Mesenteric fat pad (tissue), 1 donor: ENCODE results near the gene NQO2. TPM values are rescaled to one million over a fixed set of nuclear protein-coding genes. Genes with fewer than 3 reads are reported as not detected.

ENCODE experiments used
- DNase-seq: peaks from one replicate; pipeline ENCODE4 v3.0.0-alpha.2; 2020; ENCODE audit warnings: low spot score
- long read RNA-seq: library from polyadenylated mRNA; unstranded; transcript quantifications from one replicate; pipeline ENCODE4 v2.0.0, GENCODE V29; 2020
- total RNA-seq: library from RNA; stranded (reverse); fragmentation: NEBNext Ultra II Directional; extraction: Animal tissue kit (Norgen Biotek cat#: 25700); gene quantifications from one replicate; pipeline ENCODE4 v1.2.1, GENCODE V29; 2021
- donor health status: DM: yes; HTN: yes; CAD: no.

The NQO2 gene, protein sequence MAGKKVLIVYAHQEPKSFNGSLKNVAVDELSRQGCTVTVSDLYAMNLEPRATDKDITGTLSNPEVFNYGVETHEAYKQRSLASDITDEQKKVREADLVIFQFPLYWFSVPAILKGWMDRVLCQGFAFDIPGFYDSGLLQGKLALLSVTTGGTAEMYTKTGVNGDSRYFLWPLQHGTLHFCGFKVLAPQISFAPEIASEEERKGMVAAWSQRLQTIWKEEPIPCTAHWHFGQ
- 54.4 TPM for total RNA-seq
- long read RNA-seq, full-length matches to known transcripts, result 49 of 77 reads
- long read RNA-seq, partial matches to known transcripts, result 0 of 77 reads
- long read RNA-seq, other reads (novel, unspliced or antisense), result 28 of 77 reads

- peak; percentile 97 for DNase-seq
These were observed at the start of gene NQO2 for GRCh38 chr6:2999618-3000557. NQO2 (plus strand) TSS chr6:2999894; CDS start chr6:3006553, 6,659 bp downstream.

DNA sequence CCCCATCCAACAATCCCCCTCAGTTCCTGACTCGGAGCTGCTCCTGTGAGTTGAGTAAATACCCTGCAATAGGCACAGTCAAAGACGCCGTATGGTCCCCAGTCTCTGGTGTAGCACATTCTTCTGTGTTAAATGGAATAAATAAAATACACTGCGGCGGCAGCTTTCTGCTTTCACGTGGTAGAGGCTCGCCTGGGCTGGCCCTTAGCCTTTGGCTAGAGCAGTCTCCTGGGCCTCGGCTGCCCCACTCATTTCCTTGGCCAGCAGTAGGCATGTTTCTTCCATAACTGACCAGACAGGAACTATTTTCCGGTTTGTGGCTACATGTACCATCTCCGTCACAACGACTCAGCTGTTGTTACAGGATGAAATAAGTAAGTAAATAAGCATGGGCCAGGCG, 49.0 kb upstream of the NQO2 start:
- no peak for DNase-seq

- DNase-seq, result no peak
These were observed 48.0 kb upstream of the NQO2 start for GRCh38 chr6:2951728-2952127.

DNA sequence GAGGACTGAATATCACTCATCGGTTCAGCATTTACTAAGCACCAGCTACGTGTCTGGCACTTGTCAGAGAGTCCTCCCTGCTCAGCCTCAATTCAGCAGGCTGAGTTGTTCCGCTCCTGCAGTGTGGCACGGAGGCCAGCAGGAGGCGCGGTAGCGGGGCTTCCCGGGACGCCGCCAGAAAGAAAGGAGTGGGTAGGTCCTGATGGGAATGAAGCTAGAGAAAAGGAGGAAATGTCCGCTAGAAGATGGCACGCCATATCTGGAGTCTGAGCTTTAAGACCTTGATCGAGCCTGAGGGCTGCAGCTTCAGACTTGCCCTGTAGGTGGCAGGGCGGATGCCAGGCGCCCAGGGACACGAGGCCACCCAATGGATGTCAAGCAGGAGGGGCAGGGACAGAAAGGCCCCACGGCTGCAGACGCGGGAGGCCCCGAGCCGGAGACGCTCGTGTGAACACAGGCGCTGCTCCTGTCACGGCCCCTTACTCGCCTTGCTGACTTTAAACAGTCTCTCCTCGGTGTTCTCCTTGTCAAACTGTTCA, 47.1 kb upstream of the NQO2 start:
- no peak for DNase-seq

GRCh38 chr6:2953098-2953497, 46.6 kb upstream of the NQO2 start:
- no peak for DNase-seq

GRCh38 chr6:2956930-2957685, 42.6 kb upstream of the NQO2 start:
- no peak for DNase-seq

DNA sequence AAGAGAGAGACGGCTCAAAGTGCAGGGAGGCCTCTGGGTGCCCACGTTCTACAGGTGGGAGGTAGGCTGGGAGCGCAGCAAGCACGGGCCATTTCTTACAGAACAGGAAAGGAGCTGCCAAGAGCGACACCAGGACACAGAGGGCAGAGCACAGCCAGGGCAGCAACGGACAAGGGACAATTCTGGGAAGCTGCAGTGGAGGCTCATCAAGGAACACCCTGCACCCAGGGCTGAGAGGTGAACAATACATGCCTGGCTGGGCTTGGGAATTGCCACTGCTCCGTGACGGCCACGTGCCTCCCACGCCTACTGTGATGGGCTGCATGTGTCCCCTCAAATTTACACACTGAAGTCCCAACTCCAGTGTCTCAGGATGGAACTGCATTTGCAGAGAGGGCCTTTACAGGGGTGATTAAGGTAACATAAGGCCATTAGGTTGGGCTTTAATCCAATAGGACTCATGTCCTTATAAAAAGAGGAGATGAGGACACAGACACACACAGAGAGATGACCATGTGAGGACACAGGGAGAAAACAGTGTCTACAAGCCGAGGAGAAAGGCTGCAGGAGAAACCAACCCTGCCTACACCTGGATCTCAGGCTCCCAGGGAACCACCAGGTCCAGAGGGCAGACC, 41.9 kb upstream of the NQO2 start:
- DNase-seq, result no peak

GRCh38 chr6:2958331-2958711, 41.4 kb upstream of the NQO2 start:
- no peak for DNase-seq

- no peak for DNase-seq
These were observed 40.9 kb upstream of the NQO2 start for GRCh38 chr6:2958776-2959175.

DNA sequence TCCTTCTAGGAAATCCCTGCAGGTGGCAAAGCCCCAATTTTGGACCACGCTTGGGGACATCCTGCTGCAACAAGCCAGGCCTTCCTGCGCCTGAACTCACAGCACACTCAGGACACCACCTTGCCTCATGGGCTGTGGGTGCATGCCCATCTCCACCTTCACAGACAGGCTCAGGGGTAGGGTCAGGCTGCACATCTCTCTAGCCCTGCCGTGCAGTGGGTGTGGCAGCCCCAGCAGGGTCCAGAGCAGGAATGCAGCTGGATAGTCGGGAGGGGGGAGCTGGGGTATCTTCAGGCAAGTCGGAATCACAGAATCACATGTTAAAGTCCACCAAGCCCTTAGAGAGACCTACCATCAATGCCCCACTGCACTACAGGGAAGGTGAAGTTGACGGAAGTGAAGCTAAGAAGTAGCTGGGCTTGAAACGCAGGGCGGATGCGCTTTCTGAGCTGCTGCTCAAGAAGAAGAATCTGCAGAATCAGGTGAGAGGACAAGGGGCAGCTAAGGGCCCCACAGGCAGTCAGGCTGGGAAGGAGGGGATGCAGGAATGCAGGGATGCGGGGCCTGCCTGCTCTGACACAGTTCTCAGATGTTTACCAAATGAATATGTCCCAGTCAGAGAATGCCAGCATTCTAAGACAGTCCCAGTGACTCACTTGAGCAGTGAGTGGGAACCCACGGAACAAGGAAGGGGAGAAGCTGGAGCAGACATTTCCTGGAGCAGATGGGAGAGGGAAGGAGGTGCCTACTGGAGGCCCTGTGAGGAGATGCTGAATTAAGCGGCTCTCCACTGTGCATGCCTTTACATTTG, 39.6 kb upstream of the NQO2 start:
- DNase-seq, result no peak

DNA sequence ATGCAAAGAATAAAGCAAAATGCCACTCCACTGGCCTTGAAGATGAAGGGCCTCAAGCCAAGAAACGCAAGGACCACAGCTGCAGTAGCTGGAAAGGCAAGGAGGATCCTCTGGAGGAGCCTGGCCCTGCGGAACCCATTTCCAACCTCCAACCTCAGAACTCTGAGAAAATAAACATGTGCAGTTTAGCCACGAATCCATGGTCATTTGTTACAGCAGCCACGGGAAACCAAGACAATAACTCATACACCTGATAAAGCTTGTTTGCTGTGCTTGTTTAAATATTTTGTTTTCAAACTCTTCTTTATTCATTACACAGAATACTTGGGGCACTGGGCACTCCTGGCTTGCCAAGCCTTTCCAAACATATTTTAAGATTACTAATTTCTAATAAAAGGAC, 38.8 kb upstream of the NQO2 start:
- DNase-seq, result no peak

- DNase-seq, result no peak
These were observed 38.2 kb upstream of the NQO2 start for GRCh38 chr6:2961506-2961905.

- DNase-seq, result no peak
These were observed 37.7 kb upstream of the NQO2 start for GRCh38 chr6:2962004-2962403.

GRCh38 chr6:2962636-2963035, 37.1 kb upstream of the NQO2 start:
- DNase-seq, result no peak

DNA sequence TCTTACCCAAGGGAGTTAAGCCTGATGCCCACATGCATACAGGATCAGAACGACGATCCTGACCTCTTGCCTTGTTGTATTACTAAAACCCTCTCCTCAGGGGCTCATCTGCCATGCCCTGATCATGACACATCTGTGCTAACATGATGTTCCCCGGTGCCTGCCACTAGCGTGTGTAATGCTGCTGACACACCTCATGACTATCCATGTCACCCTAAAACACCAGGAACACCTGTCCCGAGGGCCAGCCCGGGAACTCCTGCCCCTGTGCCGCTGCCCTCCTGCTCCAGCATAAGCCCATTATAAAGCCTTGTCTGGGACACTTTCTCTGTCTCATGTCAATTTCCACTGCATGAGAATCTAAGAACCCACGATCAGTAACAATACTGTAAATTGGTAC, 35.9 kb upstream of the NQO2 start:
- DNase-seq, result no peak

DNA sequence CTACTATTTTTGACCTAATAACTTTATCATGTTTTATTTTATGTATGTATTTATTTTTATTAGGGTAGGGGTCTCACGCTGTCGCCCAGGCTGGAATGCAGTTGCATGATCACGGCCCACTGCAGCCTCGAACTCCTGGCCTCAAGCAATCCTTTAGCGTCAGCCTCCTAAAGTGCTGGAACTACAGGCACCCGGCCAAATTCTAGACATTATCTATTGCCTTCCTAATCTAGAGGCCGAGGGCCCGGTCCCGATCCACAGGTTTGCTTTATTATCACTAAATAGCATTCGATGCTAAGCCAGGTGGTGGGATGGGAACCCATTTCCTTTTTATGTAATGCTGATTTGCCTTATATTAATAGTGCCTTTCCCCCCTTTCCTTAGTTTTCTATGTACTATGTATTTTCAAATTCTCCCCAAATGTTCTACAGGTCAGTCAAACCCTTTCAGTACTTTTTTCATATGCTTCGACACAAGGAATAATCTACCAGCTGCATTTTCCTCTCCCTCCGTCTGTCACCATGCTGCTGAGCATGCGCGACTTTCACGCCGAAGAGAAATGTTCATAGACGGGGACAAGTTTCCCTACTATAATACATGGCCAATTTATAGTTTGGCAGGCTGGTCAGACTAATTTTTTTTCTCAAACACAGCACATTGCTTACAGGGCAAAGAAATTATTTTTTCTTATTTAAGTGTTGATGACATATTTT, 34.7 kb upstream of the NQO2 start:
- no peak for DNase-seq

GRCh38 chr6:2966347-2966746, 33.3 kb upstream of the NQO2 start:
- no peak for DNase-seq

DNA sequence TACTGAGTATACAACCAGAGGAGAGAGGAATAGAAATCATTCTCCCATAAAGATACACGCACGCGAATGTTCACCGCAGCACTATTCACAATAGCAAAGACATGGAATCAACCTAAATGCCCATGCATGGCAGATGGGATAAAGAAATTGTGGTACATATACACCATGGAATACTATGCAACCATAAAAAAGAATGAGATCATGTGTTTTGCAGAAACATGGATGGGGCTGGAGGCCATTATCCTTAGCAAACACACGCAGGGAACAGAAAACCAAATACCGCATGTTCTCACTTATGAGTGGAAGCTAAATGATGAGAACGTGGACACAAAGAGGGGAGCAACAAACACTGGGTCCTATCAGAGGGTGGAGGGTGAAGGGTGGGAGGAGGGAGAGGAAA, 31.8 kb upstream of the NQO2 start:
- DNase-seq, result no peak

DNA sequence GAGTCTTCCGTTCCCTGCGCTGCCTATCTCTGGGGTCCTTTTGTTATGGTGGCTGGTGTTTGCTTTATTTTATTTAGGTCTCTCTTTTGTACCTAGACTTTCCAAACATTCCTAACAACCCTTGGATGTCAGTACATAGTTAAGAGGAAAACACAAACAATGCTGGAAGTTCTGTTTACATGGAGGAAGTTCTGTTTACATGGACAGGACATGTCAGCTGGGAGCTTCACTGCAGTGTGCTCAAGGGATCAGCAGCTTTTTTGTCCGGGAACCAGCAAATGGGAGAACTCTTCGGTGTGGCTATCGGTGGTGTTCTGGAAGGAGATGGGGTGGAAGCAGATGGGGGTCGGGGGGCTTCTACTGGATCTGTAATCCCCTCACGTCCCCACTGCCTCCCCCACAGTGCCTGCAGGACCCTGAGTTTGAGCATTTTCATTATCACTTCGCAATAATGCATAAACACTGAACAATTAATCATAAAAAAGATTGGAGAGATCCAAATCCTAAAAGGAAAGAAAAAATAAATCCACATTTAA, 31.0 kb upstream of the NQO2 start:
- DNase-seq, result no peak
